HepG2 (cell line): Measurements from ENCODE around the gene AGT.

Experiments used
- DNMT3B ChIP-seq: conservative IDR thresholded peaks from 2 replicates; pipeline ENCODE4 v1.6.1; 2016; ENCODE audit warnings: missing biosample characterization, control low read depth
- GABPA ChIP-seq, 2 experiments: IDR thresholded peaks; 2 replicates each; pipeline ENCODE4 v1.6.1; 2011 to 2016; ENCODE audit warnings: low read depth in 2 of 2, low read length in 1 of 2, missing biosample characterization in 1 of 2, missing genetic modification characterization in 1 of 2
- MTA3 ChIP-seq: sonication (generic); formaldehyde crosslinking; IDR thresholded peaks from 2 replicates; pipeline ENCODE4 v1.4.0; 2020; ENCODE audit warnings: missing genetic modification reagents
- MXI1 ChIP-seq: IDR thresholded peaks from 3 replicates; pipeline ENCODE4 v1.6.1; 2012; ENCODE audit warnings: low read depth, low read length, inconsistent platforms, borderline replicate concordance
- PHF5A ChIP-seq: IDR thresholded peaks from one replicate; pipeline ENCODE4 v1.6.1; 2018; ENCODE audit warnings: low read depth, missing genetic modification reagents; ENCODE audit not compliant: unreplicated experiment
- RBAK ChIP-seq: sonication (generic); formaldehyde crosslinking; IDR thresholded peaks from 2 replicates; pipeline ENCODE4 v1.5.1; 2020; ENCODE audit warnings: mild to moderate bottlenecking, missing genetic modification reagents
- TOE1 ChIP-seq: sonication (generic); formaldehyde crosslinking; IDR thresholded peaks from 2 replicates; pipeline ENCODE4 v1.4.0; 2020; ENCODE audit warnings: mild to moderate bottlenecking, missing genetic modification reagents
- ZNF333 ChIP-seq: sonication (generic); formaldehyde crosslinking; IDR thresholded peaks from 2 replicates; pipeline ENCODE4 v1.4.0; 2020; ENCODE audit warnings: mild to moderate bottlenecking, missing genetic modification reagents, borderline replicate concordance
- ZNF367 ChIP-seq: sonication (generic); formaldehyde crosslinking; IDR thresholded peaks from 2 replicates; pipeline ENCODE4 v1.4.0; 2020; ENCODE audit warnings: missing genetic modification reagents, borderline replicate concordance
- ZNF879 ChIP-seq: sonication (generic); formaldehyde crosslinking; IDR thresholded peaks from 2 replicates; pipeline ENCODE4 v1.8.1; 2023; ENCODE audit warnings: missing genetic modification reagents
- TF ChIP-seq, protein P1 (sequence below): sonication (generic); formaldehyde crosslinking; IDR thresholded peaks from 2 replicates; pipeline ENCODE4 v1.8.1; 2022; ENCODE audit warnings: low read depth, mild to moderate bottlenecking, missing genetic modification reagents
- TF ChIP-seq, protein P2 (sequence below): IDR thresholded peaks from 2 replicates; pipeline ENCODE4 v1.6.1; 2016; ENCODE audit warnings: low read depth, control low read depth
- TF ChIP-seq, protein P3 (sequence below): sonication (generic); formaldehyde crosslinking; IDR thresholded peaks from 2 replicates; pipeline ENCODE4 v1.5.0; 2020; ENCODE audit warnings: mild to moderate bottlenecking, missing genetic modification reagents, moderate library complexity

- TF ChIP-seq GABPA (IDR thresholded peaks at IDR 0.05; ENCODE audit: low read depth, low read length) (no peak), GABPA (CRISPR knock-in tag; IDR thresholded peaks at IDR 0.05; ENCODE audit: low read depth) (no peak), MXI1 (no peak), TOE1 (CRISPR knock-in tag) (no peak), DNMT3B (no peak), ZNF367 (no peak), MTA3 (CRISPR knock-in tag) (no peak), ZNF333 (CRISPR knock-in tag) (no peak), ZNF879 (CRISPR knock-in tag) (no peak), RBAK (no peak), PHF5A (CRISPR knock-in tag) (no peak)
- TF ChIP-seq, protein P1, sequence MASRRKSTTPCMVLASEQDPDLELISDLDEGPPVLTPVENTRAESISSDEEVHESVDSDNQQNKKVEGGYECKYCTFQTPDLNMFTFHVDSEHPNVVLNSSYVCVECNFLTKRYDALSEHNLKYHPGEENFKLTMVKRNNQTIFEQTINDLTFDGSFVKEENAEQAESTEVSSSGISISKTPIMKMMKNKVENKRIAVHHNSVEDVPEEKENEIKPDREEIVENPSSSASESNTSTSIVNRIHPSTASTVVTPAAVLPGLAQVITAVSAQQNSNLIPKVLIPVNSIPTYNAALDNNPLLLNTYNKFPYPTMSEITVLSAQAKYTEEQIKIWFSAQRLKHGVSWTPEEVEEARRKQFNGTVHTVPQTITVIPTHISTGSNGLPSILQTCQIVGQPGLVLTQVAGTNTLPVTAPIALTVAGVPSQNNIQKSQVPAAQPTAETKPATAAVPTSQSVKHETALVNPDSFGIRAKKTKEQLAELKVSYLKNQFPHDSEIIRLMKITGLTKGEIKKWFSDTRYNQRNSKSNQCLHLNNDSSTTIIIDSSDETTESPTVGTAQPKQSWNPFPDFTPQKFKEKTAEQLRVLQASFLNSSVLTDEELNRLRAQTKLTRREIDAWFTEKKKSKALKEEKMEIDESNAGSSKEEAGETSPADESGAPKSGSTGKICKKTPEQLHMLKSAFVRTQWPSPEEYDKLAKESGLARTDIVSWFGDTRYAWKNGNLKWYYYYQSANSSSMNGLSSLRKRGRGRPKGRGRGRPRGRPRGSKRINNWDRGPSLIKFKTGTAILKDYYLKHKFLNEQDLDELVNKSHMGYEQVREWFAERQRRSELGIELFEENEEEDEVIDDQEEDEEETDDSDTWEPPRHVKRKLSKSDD (CRISPR knock-in tag), result no peak
- TF ChIP-seq, protein P2, sequence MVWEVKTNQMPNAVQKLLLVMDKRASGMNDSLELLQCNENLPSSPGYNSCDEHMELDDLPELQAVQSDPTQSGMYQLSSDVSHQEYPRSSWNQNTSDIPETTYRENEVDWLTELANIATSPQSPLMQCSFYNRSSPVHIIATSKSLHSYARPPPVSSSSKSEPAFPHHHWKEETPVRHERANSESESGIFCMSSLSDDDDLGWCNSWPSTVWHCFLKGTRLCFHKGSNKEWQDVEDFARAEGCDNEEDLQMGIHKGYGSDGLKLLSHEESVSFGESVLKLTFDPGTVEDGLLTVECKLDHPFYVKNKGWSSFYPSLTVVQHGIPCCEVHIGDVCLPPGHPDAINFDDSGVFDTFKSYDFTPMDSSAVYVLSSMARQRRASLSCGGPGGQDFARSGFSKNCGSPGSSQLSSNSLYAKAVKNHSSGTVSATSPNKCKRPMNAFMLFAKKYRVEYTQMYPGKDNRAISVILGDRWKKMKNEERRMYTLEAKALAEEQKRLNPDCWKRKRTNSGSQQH (CRISPR knock-in tag), result no peak
- TF ChIP-seq, protein P3, sequence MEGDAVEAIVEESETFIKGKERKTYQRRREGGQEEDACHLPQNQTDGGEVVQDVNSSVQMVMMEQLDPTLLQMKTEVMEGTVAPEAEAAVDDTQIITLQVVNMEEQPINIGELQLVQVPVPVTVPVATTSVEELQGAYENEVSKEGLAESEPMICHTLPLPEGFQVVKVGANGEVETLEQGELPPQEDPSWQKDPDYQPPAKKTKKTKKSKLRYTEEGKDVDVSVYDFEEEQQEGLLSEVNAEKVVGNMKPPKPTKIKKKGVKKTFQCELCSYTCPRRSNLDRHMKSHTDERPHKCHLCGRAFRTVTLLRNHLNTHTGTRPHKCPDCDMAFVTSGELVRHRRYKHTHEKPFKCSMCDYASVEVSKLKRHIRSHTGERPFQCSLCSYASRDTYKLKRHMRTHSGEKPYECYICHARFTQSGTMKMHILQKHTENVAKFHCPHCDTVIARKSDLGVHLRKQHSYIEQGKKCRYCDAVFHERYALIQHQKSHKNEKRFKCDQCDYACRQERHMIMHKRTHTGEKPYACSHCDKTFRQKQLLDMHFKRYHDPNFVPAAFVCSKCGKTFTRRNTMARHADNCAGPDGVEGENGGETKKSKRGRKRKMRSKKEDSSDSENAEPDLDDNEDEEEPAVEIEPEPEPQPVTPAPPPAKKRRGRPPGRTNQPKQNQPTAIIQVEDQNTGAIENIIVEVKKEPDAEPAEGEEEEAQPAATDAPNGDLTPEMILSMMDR, result no peak
Measured at GRCh38 chr1:230745071-230745470, 31.1 kb upstream of the AGT start.
